OCI-LY3 (cell line): Measurements from ENCODE around the gene ROCK2.
A peak's percentile ranks its signal among the peaks of the same experiment; 100 is the strongest.

Source experiments
- H2AFZ ChIP-seq: fragments of 200-600, 300-600 bp; shearing (Covaris generic); 2 replicates; pipeline ENCODE4 v1.6.0; 2014; ENCODE audit warnings: antibody characterized with exemption, low read depth, low read length
- H3K27ac ChIP-seq: fragments of 200-600, 300-600 bp; sonication (generic); 2 replicates; pipeline ENCODE4 v1.5.1; 2014; ENCODE audit warnings: mild to moderate bottlenecking, low read length, moderate library complexity, mixed read lengths
- H3K27me3 ChIP-seq: fragments of 200-600, 300-600 bp; sonication (generic); 2 replicates; pipeline ENCODE4 v1.6.1; 2014; ENCODE audit warnings: low read depth, low read length, mixed read lengths
- H3K36me3 ChIP-seq: fragments of 200-600, 300-600 bp; sonication (generic); replicated peaks from 2 replicates; pipeline ENCODE3; 2014; ENCODE audit warnings: low read depth, low read length, mixed read lengths
- H3K4me1 ChIP-seq: fragments of 300-600, 200-600 bp; sonication (generic); 2 replicates; pipeline ENCODE4 v1.6.1; 2014; ENCODE audit warnings: low read length, mixed read lengths
- H3K4me2 ChIP-seq: fragments of 200-600, 300-600 bp; sonication (generic); 2 replicates; pipeline ENCODE4 v1.6.1; 2014; ENCODE audit warnings: low read length, mixed read lengths
- H3K4me3 ChIP-seq: fragments of 300-600, 200-600 bp; sonication (generic); 2 replicates; pipeline ENCODE4 v1.5.1; 2014; ENCODE audit warnings: antibody characterized with exemption, mild to moderate bottlenecking, low read length, moderate library complexity
- H3K79me2 ChIP-seq: fragments of 300-600, 200-600 bp; shearing (Covaris generic); 2 replicates; pipeline ENCODE4 v1.6.1; 2014; ENCODE audit warnings: mild to moderate bottlenecking, low read length, mixed read lengths
- H3K9ac ChIP-seq: fragments of 300-600, 200-600 bp; shearing (Covaris generic); 2 replicates; pipeline ENCODE4 v1.6.0; 2014; ENCODE audit warnings: mild to moderate bottlenecking, low read length, moderate library complexity
- H3K9me3 ChIP-seq: fragments of 200-600, 300-600 bp; shearing (Covaris generic); 2 replicates; pipeline ENCODE4 v1.6.1; 2014; ENCODE audit warnings: low read length, mixed read lengths; ENCODE audit not compliant: insufficient read depth
- H4K20me1 ChIP-seq: fragments of 200-600, 300-600 bp; sonication (generic); 2 replicates; pipeline ENCODE4 v1.6.1; 2016; ENCODE audit warnings: low read length, mixed read lengths; ENCODE audit not compliant: insufficient read depth
- CTCF ChIP-seq: fragments of 200-600, 300-600 bp; sonication (generic); IDR thresholded peaks from 2 replicates; pipeline ENCODE4 v1.5.1; 2014; ENCODE audit warnings: antibody characterized with exemption, low read length, low read depth
- EZH2phosphoT487 ChIP-seq: fragments of 200-600 bp; shearing (Covaris generic); IDR thresholded peaks from 2 replicates; pipeline ENCODE4 v1.6.1; 2018; ENCODE audit warnings: antibody characterized with exemption, mixed run types, low read depth

The ROCK2 gene

GRCh38 chr2:11155381-11156035, 188.9 kb downstream of the ROCK2 start, which contains the start of gene SLC66A3:
Gene SLC66A3 (plus strand): TSS chr2:11155467. CDS start chr2:11155547, 80 bp downstream.
- Histone ChIP-seq H3K27ac (peak within 1 kb of the TSS; percentile 36), H3K36me3 (no peaks in the 10 kb centered on the region), H3K27me3 (peaks cover 20% of the 10 kb centered on the region), H3K4me3 (peak within 1 kb of the TSS; percentile 97), H4K20me1 (no peaks in the 10 kb centered on the region), H3K4me1 (peaks cover 13% of the 10 kb centered on the region), H3K9ac (peak within 1 kb of the TSS; percentile 87), H2AFZ (peak within 1 kb of the TSS; percentile 95), H3K79me2 (no peaks in the 10 kb centered on the region), H3K9me3 (no peaks in the 10 kb centered on the region), H3K4me2 (peak within 1 kb of the TSS; percentile 100)
- TF ChIP-seq EZH2phosphoT487 (no peak), CTCF (no peak)

- Histone ChIP-seq H2AFZ (peak overlapping the region; percentile 95), H3K36me3 (no peaks in the 10 kb centered on the region), H3K27ac (peak overlapping the region; percentile 27; the same call in 1 of the 2 replicates), H3K4me3 (peak overlapping the region; percentile 97), H3K9me3 (no peaks in the 10 kb centered on the region), H3K4me2 (peak overlapping the region; percentile 100), H3K79me2 (no peaks in the 10 kb centered on the region), H3K27me3 (peaks cover 20% of the 10 kb centered on the region), H3K4me1 (peaks cover 12% of the 10 kb centered on the region), H3K9ac (peak overlapping the region; percentile 87), H4K20me1 (no peaks in the 10 kb centered on the region)
- no peak for TF ChIP-seq CTCF
- no peak for TF ChIP-seq EZH2phosphoT487
Observed at GRCh38 chr2:11154923-11155380, 189.5 kb downstream of the ROCK2 start.

GRCh38 chr2:11154016-11154922, 190.2 kb downstream of the ROCK2 start:
- H2AFZ ChIP-seq = peak overlapping the region; percentile 95
- peak overlapping the region; percentile 100 for H3K4me2 ChIP-seq
- H3K4me3 ChIP-seq = peak overlapping the region; percentile 97
- H3K9ac ChIP-seq = peak overlapping the region; percentile 87
- H3K79me2 ChIP-seq = no peaks in the 10 kb centered on the region
- no peaks in the 10 kb centered on the region for H3K9me3 ChIP-seq
- no peaks in the 10 kb centered on the region for H4K20me1 ChIP-seq
- H3K27ac ChIP-seq = peak overlapping the region; percentile 27; the same call in 1 of the 2 replicates
- H3K4me1 ChIP-seq = peaks cover 12% of the 10 kb centered on the region
- TF ChIP-seq CTCF (no peak), EZH2phosphoT487 (no peak)
- no peaks in the 10 kb centered on the region for H3K36me3 ChIP-seq
- H3K27me3 ChIP-seq = peaks cover 20% of the 10 kb centered on the region

DNA sequence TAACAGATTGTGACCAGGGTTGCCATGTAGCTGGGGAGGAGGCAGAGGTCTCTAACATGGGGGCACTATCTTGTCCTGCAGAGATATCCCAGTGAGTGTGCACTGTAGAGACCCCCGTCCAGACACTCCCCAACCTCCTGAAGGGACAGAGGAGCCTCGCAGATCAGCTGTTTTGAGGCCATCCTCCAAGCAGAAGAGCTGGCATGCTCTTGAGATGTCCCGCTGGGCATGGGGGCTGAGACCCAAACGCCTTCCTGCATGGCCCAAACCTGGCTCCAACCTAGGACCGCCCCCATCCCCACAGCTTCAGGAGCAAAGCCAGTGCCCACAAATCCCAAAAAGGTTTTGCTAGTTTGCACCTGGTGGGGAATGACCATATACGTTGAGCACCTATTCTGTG, 191.8 kb downstream of the ROCK2 start:
- Histone ChIP-seq H3K9ac (no peak overlapping the region), H2AFZ (no peak overlapping the region), H3K4me3 (no peak overlapping the region), H3K79me2 (no peaks in the 10 kb centered on the region), H3K36me3 (no peaks in the 10 kb centered on the region), H3K4me2 (no peak overlapping the region), H3K27ac (no peak overlapping the region), H3K4me1 (peaks cover 12% of the 10 kb centered on the region), H4K20me1 (no peaks in the 10 kb centered on the region), H3K27me3 (peaks cover 20% of the 10 kb centered on the region), H3K9me3 (no peaks in the 10 kb centered on the region)
- TF ChIP-seq EZH2phosphoT487 = no peak
- no peak for TF ChIP-seq CTCF
